IMR-90 (cell line): ENCODE measurements around the gene CLIC5. TPM values are rescaled to one million over a fixed set of nuclear protein-coding genes. Genes with fewer than 3 reads are reported as not detected.

Experiments
- ATAC-seq: fragments of 200-7000 bp; cut with Tn5 transposase; 2 replicates; pipeline ENCODE4 v1.9.1; 2020; ENCODE audit warnings: low read depth, mild to moderate bottlenecking, moderate library complexity
- BruUV-seq: library from RNA; stranded (reverse); fragments of 400-500 nt; replicated peaks from 2 replicates; lab custom pipeline; 2021; lab: Mats Ljungman, UMichigan
- CTCF ChIA-PET: fragments of 300-600 bp; formaldehyde crosslinking; extraction: SDS; loops from one replicate; lab custom pipeline; 2021; ENCODE audit warnings: antibody characterized with exemption; lab: Yijun Ruan, JAX
- POLR2A ChIA-PET: fragments of 300-600 bp; sonication (Branson Sonifier 250); formaldehyde crosslinking; loops from one replicate; lab custom pipeline; 2022; ENCODE audit warnings: antibody characterized with exemption; ENCODE audit not compliant: unreplicated experiment; lab: Charles Lee
- DNase-seq: peaks from one replicate; pipeline ENCODE4 v3.0.0; 2013
- H2AFZ ChIP-seq: replicated peaks from 2 replicates; pipeline ENCODE3; 2013; ENCODE audit warnings: low read length, mild to moderate bottlenecking; ENCODE audit not compliant: poor library complexity
- H2AK5ac ChIP-seq: 2 replicates; pipeline ENCODE4 v1.6.1; 2013; ENCODE audit warnings: low read depth, low read length, inconsistent platforms
- H2AK9ac ChIP-seq: replicated peaks from 2 replicates; pipeline ENCODE3; 2013; ENCODE audit warnings: mild to moderate bottlenecking, low read depth, low read length, moderate library complexity; ENCODE audit not compliant: poor library complexity
- H2BK120ac ChIP-seq: 2 replicates; pipeline ENCODE4 v1.6.1; 2013; ENCODE audit warnings: low read depth, low read length, inconsistent platforms
- H2BK15ac ChIP-seq: 3 replicates; pipeline ENCODE4 v1.6.1; 2013; ENCODE audit warnings: low read depth, low read length, inconsistent platforms
- H2BK20ac ChIP-seq: 2 replicates; pipeline ENCODE4 v1.6.1; 2013; ENCODE audit warnings: low read depth, mild to moderate bottlenecking, inconsistent platforms, low read length, moderate library complexity
- H2BK5ac ChIP-seq: 2 replicates; pipeline ENCODE4 v1.6.1; 2013; ENCODE audit warnings: mild to moderate bottlenecking, low read depth, low read length, inconsistent platforms; ENCODE audit not compliant: poor library complexity, severe bottlenecking
- H3K14ac ChIP-seq: replicated peaks from 2 replicates; pipeline ENCODE4 v1.6.1; 2013; ENCODE audit warnings: low read depth, low read length, inconsistent platforms
- H3K18ac ChIP-seq: 2 replicates; pipeline ENCODE4 v1.6.1; 2013; ENCODE audit warnings: low read depth, low read length, control low read depth
- H3K23ac ChIP-seq: 2 replicates; pipeline ENCODE4 v1.6.1; 2013; ENCODE audit warnings: low read depth, low read length, inconsistent platforms
- H3K27ac ChIP-seq: 2 replicates; pipeline ENCODE4 v1.5.1; 2013; ENCODE audit warnings: mild to moderate bottlenecking, control low read depth, low read length; ENCODE audit not compliant: insufficient read depth
- H3K27me3 ChIP-seq: 2 replicates; pipeline ENCODE4 v1.6.1; 2013; ENCODE audit warnings: low read length; ENCODE audit not compliant: control insufficient read depth, insufficient read depth
- H3K36me3 ChIP-seq: 2 replicates; pipeline ENCODE4 v1.6.1; 2013; ENCODE audit warnings: low read length, mixed read lengths; ENCODE audit not compliant: control insufficient read depth, insufficient read depth
- H3K4ac ChIP-seq: 2 replicates; pipeline ENCODE4 v1.6.1; 2013; ENCODE audit warnings: low read depth, low read length, inconsistent platforms
- H3K4me1 ChIP-seq: 2 replicates; pipeline ENCODE4 v1.6.1; 2013; ENCODE audit warnings: low read length, mixed read lengths; ENCODE audit not compliant: control insufficient read depth, insufficient read depth
- H3K4me2 ChIP-seq: 2 replicates; pipeline ENCODE4 v1.6.1; 2013; ENCODE audit warnings: low read depth, mild to moderate bottlenecking, control low read depth, low read length, moderate library complexity
- H3K4me3 ChIP-seq: 2 replicates; pipeline ENCODE4 v1.5.1; 2013; ENCODE audit warnings: low read depth, mild to moderate bottlenecking, control low read depth, low read length, moderate library complexity; ENCODE audit not compliant: insufficient read depth
- H3K56ac ChIP-seq: 2 replicates; pipeline ENCODE4 v1.6.1; 2013; ENCODE audit warnings: low read length, inconsistent platforms; ENCODE audit not compliant: insufficient read depth; ENCODE audit errors: extremely low read depth
- H3K79me1 ChIP-seq, 2 experiments: 2 replicates each; pipeline ENCODE4 v1.6.1; 2013; ENCODE audit warnings: low read length in 2 of 2, inconsistent platforms in 1 of 2, low read depth in 1 of 2
- H3K9ac ChIP-seq: 2 replicates; pipeline ENCODE4 v1.6.1; 2013; ENCODE audit warnings: low read depth, low read length, control low read depth
- H3K9me1 ChIP-seq: 2 replicates; pipeline ENCODE4 v1.6.1; 2013; ENCODE audit warnings: low read length, inconsistent platforms; ENCODE audit not compliant: insufficient read depth
- H3K9me3 ChIP-seq: 2 replicates; pipeline ENCODE4 v1.6.1; 2013; ENCODE audit warnings: low read length; ENCODE audit not compliant: control insufficient read depth, insufficient read depth
- H4K20me1 ChIP-seq: 2 replicates; pipeline ENCODE4 v1.6.1; 2013; ENCODE audit warnings: low read length, inconsistent platforms; ENCODE audit not compliant: insufficient read depth
- H4K5ac ChIP-seq: 2 replicates; pipeline ENCODE4 v1.6.1; 2013; ENCODE audit warnings: mild to moderate bottlenecking, low read depth, low read length, control low read depth
- H4K8ac ChIP-seq, 2 experiments: 2 replicates each; pipeline ENCODE4 v1.6.1; 2013; ENCODE audit warnings: low read depth in 2 of 2, low read length in 2 of 2, control low read depth in 1 of 2, inconsistent platforms in 1 of 2
- H4K91ac ChIP-seq: 2 replicates; pipeline ENCODE4 v1.6.1; 2013; ENCODE audit warnings: low read depth, low read length, inconsistent platforms; ENCODE audit not compliant: insufficient read depth
- CHD1 ChIP-seq: IDR thresholded peaks from 2 replicates; pipeline ENCODE4 v1.6.1; 2012; ENCODE audit warnings: low read depth, low read length, improper control_type of control experiment
- MAFK ChIP-seq: IDR thresholded peaks from 2 replicates; pipeline ENCODE4 v1.6.1; 2012; ENCODE audit warnings: low read depth, low read length, improper control_type of control experiment
- MAZ ChIP-seq: IDR thresholded peaks from 2 replicates; pipeline ENCODE4 v1.6.1; 2012; ENCODE audit warnings: low read depth, mild to moderate bottlenecking, low read length, improper control_type of control experiment, moderate library complexity, borderline replicate concordance
- RAD21 ChIP-seq: IDR thresholded peaks from 2 replicates; pipeline ENCODE4 v1.6.1; 2012; ENCODE audit warnings: low read length, improper control_type of control experiment
- SMC3 ChIP-seq: fragments of 150-350 bp; IDR thresholded peaks from 2 replicates; pipeline ENCODE4 v1.6.1; 2016; ENCODE audit warnings: low read depth, mild to moderate bottlenecking, antibody characterized with exemption, low read length, moderate library complexity
- WGBS, 2 experiments: methylation state at CpG; one replicate each; pipeline versions ENCODE4 v1.1.5 to v1.1.7; 2013; ENCODE audit warnings: missing lambda C conversion rate in 2 of 2; ENCODE audit not compliant: insufficient read length in 1 of 2; ENCODE audit errors: extremely low coverage in 2 of 2; 5-methylcytosine and 5-hydroxymethylcytosine counted together
- dilution Hi-C: fragments of 300-500 bp; cut with HindIII; formaldehyde crosslinking; loops from one replicate; pipeline ENCODE4 v1.14.3; 2018; ENCODE audit warnings: low sequenced_read_pairs; ENCODE audit not compliant: unreplicated experiment
- in situ Hi-C: fragments of 300-500 bp; cut with MboI; formaldehyde crosslinking; loops from 3 replicates; pipeline ENCODE4 v1.14.3; 2019; ENCODE audit warnings: low sequenced_read_pairs, inconsistent platforms, mixed read lengths
- intact Hi-C: fragments of 100-400 bp; cut with micrococcal nuclease; formaldehyde crosslinking; loops from 2 replicates; pipeline ENCODE4 v1.10.0; 2022
- polyA plus RNA-seq, 3 experiments: library from polyadenylated mRNA; depleted of rRNA; stranded (reverse); fragments of >200 nt; gene quantifications; 2 replicates each; pipeline ENCODE4 v1.2.3, GENCODE V29; 2012; ENCODE audit warnings: low replicate concordance in 1 of 3
- total RNA-seq: library from RNA; depleted of rRNA; stranded (reverse); fragments of >200 nt; gene quantifications from 2 replicates; pipeline ENCODE4 v1.2.3, GENCODE V29; 2012
- TF ChIP-seq, protein P1 (sequence below): conservative IDR thresholded peaks from 2 replicates; pipeline ENCODE4 v1.5.1; 2012; ENCODE audit warnings: mild to moderate bottlenecking, low read depth, low read length, improper control_type of control experiment

CLIC5 gene
- total and polyA plus RNA-seq, 2 of the 4 experiments (the other 2 are of a cell fraction) = not detected

DNA sequence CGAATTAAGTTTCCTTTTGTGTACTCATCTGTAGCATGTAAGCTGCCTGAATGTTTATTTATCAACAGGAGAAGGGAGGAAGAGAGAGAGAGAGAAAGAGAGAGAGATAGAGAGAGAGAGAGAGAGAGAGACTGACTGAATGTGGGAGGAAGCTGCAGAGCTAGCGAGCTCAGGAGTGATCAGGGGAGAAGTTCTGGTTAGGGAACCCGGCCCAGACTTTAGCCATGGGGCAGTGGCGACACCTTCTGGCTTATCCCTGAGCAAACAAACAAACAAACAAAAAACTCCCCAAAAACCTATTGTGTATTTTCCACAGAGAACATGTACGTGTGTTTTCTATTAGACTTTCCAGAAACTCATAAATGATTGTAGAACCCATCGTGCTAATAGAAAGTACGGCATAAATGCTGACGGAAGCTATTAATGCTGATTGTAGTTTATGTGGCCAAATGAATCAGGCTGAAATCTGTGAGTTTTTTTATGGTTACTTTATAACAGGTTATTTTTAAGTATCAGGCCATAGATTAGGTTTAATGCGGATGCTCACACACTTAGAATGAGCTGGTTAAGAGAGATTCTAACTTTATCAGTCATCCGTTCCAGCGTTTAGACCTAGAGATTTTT is 92.8 kb downstream of the CLIC5 start:
- TF ChIP-seq SMC3 (peak; percentile 74), MAFK (peak; percentile 88), MAZ (no peak), CHD1 (no peak), RAD21 (peak; percentile 91)
- TF ChIP-seq, protein P1, sequence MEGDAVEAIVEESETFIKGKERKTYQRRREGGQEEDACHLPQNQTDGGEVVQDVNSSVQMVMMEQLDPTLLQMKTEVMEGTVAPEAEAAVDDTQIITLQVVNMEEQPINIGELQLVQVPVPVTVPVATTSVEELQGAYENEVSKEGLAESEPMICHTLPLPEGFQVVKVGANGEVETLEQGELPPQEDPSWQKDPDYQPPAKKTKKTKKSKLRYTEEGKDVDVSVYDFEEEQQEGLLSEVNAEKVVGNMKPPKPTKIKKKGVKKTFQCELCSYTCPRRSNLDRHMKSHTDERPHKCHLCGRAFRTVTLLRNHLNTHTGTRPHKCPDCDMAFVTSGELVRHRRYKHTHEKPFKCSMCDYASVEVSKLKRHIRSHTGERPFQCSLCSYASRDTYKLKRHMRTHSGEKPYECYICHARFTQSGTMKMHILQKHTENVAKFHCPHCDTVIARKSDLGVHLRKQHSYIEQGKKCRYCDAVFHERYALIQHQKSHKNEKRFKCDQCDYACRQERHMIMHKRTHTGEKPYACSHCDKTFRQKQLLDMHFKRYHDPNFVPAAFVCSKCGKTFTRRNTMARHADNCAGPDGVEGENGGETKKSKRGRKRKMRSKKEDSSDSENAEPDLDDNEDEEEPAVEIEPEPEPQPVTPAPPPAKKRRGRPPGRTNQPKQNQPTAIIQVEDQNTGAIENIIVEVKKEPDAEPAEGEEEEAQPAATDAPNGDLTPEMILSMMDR = peak; percentile 77
- Histone ChIP-seq H3K4me3 (no peak overlapping the region), H4K20me1 (no peaks in the 10 kb centered on the region), H2BK120ac (no peak overlapping the region), H2BK15ac (no peak overlapping the region), H4K8ac (no peak overlapping the region), H3K27ac (no peak overlapping the region), H3K4me1 (peaks cover 2% of the 10 kb centered on the region; the same call in 1 of the 2 replicates), H2BK5ac (no peak overlapping the region), H2AK9ac (no peak overlapping the region), H2BK20ac (no peak overlapping the region), H3K9me1 (no peaks in the 10 kb centered on the region; the same call in 1 of the 2 replicates), H3K9me3 (no peaks in the 10 kb centered on the region), H2AK5ac (no peak overlapping the region), H3K14ac (no peak overlapping the region), H3K36me3 (no peaks in the 10 kb centered on the region), H3K18ac (no peak overlapping the region), H3K4me2 (no peak overlapping the region), H3K27me3 (peaks cover 4% of the 10 kb centered on the region), H4K91ac (no peak overlapping the region), H3K23ac (no peak overlapping the region), H3K9ac (no peak overlapping the region), H3K4ac (no peak overlapping the region), H4K5ac (no peak overlapping the region), H3K56ac (no peak overlapping the region), H2AFZ (no peak overlapping the region), H3K79me1 (no peaks in the 10 kb centered on the region)
- ChIA-PET CTCF (interaction anchor here (0.6 to 3.4 kb wide), 15 partner anchors 10 to 1447 kb away, joined by 3 to 18 read pairs (median 5); no protein-coding TSS in a partner anchor), POLR2A (interaction anchor here (0.7 kb wide), 1 partner anchor 147 kb away, joined by 4 read pairs; no protein-coding TSS in a partner anchor)
- 55% methylated on average over 2 of the region's 11 CpGs; no CpG with 5 or more reads in 1 of the 2 experiments for WGBS, 2 experiments
- ATAC-seq (peak; percentile 78), DNase-seq (peak; percentile 61)
- intact Hi-C loops = loop anchor here (1.0 to 5.0 kb wide), 5 partner anchors 498 to 1331 kb away; no protein-coding TSS in a partner anchor
- dilution Hi-C loops = no loop called here
- in situ Hi-C loops = loop anchor here (25.0 kb wide), 2 partner anchors 511 to 1261 kb away; no protein-coding TSS in a partner anchor
- no TSS peak for BruUV-seq
